Measurements from ENCODE around the gene ANKRD24.
"Not testable (repeated sequence)": the region's sequence is repeated elsewhere in the genome, so short reads cannot be mapped to it uniquely, and the experiment has no call there.

Gene ANKRD24

DNA sequence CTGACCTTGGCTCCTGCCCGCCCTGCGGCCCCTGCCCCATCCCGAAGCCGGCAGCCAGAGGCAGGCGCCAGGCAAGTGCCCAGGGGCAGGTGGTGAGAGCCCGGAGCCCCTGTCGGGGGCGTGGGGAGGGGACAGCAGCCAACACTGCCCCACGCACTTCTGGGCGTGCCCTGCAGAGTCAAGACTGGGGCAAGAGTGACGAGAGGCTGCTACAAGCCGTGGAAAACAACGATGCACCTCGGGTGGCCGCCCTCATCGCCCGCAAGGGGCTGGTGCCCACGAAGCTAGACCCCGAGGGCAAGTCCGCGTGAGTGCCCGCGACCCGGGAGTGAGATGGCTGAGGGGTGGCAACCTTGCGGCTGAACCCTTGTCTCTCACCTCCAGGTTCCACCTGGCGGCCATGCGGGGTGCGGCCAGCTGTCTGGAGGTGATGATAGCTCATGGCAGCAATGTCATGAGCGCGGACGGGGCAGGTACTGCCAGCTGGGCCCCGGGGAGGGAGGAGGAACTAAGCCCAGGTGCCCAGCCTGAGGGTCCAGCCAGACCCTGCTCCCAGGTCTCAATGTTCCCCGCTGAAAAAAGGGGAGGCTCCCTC is 17.3 kb downstream of the ANKRD24 start:
- no peak for DNase-seq

DNA sequence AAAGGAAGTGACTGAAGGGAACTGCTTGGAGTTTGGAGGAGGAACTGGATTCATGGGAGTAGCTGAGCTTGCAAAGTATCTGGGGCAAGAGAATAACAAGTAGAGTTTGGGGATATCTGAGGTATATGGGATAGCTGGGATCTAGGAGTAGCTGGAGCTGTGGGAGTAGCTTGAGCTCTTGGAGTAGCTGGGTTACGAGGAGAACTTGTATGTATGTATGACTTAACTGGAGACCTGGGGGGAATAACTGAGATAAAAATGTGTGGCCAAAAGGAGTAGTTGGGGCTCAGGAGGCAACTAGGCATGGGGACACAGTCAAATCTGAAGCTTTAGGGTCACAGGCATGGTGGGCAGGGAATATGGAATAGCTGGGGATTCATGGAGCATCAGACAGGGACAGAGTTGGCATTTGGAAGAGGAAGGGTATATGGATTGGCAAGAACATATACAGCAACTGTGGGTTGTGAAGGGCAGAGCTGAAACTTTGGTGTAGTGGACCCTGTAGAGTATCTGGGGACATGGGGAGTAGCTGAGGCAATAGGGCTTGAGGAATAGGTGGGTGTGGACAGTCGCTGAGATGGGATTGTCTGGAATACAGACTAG is 18.6 kb downstream of the ANKRD24 start:
- no peak for DNase-seq

DNA sequence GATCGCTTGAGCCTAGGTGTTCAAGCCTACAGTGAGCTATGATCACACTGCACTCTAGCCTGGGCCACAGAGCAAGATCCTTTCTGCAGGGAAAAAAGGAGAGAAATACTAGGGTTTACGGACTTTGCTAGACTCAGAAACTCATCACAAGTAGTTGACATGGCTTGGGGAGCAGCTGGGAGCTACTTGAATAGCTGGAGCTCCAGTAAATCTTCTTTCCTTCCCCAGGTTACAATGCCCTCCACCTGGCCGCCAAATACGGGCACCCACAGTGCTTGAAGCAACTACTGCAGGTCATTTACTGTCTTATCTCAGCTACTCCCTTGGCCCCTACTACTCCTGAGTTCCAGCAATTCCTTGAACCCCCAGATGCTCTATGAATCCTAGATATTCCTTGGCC is 19.3 kb downstream of the ANKRD24 start:
- DNase-seq = no peak

DNA sequence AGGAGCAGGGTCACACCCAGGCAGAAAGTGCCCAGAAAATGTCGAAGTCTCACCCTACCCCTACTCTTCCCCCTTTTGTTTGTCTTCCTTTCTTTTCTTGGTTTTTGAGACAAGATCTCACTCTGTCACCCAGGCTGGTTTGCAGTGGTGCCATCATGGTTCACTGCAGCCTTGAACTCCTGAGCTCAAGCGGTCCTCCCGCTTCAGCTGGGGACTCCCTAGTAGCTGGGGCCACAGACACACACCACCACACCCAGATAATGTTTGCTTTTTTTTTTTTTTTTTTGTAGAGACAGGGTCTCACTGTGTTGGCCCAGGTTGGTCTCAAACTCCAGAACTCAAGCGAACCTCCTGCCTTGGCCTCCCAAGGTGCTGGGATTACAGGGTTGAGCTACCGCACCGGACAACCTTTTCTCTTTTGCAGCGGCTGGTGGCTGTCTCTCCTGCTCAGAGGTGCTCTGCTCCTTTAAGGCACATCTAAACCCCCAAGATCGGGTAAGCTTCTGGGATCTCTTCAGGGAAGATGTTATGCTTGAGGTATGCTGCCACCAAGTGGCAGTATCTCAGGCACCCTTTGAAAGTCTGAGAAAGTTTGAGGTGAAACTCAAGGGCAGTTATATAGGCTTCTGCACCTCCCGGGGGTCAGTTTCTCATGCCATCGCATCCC is 24.5 kb downstream of the ANKRD24 start:
- DNase-seq = no peak

DNA sequence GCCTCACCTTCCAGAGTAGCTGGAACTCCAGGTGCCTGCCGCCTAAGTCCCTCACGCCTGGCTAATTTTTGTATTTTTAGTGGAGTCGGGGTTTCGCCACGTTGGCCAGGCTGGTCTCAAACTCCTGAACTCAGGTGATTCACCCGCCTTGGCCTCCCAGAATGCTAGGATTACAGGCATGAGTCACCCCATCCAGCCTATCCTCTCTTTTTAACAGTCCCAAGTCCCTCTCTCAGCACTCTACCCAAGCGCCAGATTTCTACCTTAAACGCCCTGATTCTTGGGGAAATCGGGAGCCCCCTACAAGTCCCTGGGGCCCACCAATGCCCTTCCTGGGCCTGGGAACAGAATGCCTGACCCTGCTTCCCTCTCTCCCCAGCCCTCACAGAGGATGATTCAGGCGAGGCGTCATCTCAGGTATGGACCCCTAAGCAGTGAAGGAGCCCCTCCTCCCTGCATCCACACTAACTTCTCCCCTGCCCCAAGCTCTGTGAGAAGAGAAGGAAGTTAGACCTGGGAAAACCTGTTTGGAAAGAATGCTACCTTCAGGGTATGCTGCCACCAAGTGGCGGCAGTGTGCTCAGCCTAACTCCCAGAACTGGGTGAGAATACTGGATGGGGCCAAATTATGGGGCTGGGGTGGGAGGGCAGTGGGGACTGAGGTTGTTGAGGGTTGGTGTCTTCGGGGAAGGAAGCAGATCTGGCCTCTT is 26.1 kb downstream of the ANKRD24 start:
- DNase-seq = peak; percentile 17

DNA sequence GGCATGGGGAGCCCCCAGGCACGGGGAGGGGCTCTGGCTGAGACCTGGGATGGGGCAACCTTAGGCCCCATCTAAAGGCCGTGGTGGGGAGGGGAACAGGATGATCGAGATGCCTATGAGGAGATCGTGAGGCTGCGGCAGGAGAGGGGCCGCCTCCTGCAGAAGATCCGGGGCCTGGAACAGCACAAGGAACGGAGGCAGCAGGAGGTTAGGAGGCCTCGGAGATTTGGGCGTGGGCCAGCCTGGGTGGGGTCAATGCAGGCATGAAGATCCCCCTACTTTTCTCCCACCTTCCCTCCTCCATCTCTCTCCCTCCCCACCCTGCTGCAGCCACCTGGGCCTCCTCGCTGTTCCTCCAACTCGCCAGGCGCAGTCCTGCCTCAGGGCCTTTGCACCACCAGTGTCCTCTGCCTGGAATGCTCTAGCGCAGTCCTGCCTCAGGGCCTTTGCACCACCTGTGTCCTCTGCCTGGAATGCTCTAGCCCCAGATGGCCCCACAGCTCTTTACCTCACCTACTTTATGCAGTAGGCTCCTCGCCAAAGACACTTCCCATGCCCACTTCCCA is 27.8 kb downstream of the ANKRD24 start:
- DNase-seq = no peak

DNA sequence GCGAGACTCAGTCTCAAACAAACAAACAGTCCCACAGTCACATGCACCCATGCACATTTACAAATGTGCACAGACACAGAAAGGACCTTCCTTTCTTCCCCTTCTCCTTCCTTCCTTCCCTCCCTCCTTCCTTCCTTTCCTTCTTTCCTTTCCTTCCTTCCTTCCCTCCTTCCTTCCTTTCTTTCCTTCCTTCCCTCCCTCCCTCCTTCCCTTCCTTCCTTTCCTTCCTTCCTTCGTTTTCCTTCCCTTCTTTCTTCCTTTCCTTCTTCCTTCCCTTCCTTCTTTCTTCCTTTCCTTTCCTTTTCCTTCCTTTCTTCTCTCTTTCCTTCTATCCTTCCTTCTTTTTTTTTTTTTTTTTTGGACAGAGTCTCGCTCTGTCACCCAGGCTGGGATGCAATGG is 30.6 kb downstream of the ANKRD24 start:
- DNase-seq = no peak

DNA sequence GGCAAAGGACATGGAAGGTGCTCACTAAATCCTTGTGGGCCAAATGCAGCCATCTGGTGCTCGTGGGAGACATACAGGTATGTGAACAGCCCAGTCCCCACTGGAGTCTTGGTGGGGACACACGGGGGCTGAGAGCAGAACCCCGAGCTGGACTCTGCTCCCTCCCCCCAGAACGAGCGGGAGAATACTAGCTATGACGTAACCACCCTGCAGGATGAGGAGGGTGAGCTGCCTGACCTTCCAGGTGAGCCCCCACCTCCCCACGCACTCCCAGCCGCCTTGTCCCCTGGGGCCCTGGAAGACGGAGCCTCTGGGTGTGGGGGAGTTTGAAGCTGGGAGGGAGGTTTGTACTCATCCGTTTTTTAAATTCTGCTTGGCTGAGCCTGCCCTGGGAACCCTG is 33.3 kb downstream of the ANKRD24 start:
- DNase-seq = no peak

DNA sequence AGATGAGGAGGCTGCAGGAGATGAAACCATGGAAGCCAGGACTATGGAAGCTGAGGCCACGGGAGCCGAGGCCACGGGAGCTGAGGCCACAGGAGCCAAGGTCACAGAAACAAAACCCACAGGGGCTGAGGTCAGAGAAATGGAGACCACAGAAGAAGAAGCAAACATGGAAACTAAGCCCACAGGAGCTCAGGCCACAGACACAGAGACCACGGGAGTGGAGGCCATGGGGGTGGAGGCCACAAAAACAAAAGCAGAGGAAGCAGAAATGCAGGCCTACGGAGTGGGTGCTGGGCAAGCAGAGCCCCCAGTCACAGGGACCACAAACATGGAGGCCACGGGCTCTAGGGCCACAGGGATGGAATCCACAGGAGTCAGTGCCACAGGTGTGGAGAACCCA is 34.4 kb downstream of the ANKRD24 start:
- no peak for DNase-seq

DNA sequence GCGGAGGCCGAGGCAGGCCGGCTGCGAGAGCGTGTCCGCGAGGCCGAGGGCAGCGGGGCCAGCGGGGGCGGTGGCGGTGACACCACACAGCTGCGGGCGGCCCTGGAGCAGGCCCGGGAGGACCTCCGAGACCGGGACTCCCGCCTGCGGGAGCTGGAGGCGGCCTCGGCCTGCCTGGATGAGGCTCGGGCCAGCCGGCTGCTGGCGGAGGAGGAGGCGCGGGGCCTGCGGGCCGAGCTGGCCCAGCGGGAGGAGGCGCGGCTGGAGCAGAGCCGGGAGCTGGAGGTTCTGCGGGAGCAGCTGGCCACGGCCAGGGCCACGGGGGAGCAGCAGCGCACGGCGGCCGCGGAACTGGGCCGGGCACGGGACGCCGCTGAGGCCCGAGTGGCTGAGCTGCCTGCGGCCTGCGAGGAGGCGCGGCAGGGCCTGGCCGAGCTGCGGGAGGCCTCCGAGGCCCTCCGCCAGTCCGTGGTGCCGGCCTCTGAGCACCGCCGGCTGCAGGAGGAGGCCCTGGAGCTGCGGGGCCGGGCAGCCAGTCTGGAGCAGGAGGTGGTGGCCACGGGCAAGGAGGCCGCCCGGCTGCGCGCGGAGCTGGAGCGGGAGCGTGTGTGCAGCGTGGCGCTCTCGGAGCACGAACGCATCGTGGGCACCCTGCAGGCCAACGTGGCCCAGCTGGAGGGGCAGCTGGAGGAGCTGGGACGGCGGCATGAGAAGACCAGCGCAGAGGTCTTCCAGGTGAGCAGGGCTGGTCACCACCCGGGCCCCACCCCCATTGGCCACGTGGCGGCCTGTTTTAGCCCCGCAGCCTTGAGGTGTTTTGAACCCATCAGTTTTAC is 35.2 kb downstream of the ANKRD24 start:
- DNase-seq = no peak

DNA sequence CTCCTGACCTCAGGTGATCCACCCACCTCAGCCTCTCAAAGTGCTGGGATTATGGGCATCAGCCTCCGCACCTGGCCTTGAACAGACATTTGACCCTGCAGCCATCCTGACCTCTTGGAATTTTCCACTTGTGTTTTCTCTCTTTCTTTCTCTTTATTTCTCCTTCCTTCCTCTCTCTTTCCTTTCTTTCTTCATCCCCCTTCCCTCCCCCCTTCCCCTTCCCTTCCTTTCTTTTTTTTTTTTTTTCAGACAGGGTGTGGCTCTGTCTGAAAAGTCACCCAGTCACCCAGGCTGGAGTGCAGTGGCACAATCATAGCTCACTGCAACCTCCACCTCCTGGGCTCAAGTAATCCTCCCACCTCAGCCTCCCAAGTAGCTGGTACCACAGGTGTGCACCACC is 36.0 kb downstream of the ANKRD24 start:
- DNase-seq = not testable (repeated sequence)

DNA sequence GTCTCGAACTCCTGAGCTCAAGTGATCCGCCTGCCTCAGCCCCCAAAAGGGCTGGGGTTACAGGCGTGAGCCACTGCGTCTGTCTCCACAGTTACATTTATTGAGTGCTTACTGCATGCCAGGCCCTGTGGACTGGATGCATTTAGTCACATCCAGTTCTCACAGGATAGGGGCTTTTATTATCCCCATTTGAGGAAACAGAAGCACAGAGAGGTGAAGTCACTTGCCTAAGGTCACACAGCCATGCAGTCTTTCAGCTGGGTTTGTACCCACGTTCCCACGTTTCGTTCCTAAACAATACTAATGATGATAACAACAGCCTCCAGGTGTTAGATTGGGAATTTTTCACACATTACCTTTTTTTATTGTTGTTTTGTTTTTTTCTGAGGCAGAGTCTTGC is 37.7 kb downstream of the ANKRD24 start:
- no peak for DNase-seq

DNA sequence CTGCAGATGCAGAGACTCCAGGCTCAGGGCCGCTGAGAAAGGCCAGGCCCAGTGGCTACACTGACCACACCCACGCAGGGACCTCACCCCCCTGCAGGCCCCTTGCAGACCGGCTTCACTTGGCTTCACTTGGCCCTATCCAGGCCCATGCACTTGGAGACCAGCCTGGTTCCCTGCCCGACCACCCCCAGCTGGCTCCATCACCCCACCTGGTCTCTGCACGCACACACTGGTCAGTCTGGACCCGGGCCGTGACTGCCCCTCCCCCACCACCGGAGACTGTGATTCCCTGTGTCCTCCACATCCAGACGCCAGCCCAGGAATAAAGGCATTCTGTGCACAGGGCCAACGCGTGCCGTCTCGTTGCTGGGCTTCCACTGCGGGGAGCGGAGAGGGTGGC is 42.0 kb downstream of the ANKRD24 start:
- no peak for DNase-seq

DNA sequence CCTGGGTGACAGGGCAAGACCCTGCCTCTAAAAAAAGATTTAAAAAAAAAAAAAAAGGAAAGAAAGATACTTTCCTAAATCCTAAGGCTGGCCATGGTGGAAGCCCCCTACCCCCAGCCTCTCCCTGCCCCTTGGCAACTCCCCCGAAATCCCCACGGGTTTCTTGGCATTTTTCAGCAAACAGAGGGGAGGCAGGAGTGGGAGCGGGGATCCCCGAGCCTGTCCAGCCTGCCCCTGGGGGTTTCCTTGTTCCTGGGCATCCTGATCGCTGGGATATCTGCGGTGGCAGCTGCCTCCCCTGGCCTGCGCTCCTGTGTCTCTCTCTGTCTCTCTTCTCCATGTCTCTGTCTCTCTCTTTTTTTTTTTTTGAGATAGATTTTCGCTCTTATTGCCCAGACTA is 43.4 kb downstream of the ANKRD24 start:
- no peak for DNase-seq

DNA sequence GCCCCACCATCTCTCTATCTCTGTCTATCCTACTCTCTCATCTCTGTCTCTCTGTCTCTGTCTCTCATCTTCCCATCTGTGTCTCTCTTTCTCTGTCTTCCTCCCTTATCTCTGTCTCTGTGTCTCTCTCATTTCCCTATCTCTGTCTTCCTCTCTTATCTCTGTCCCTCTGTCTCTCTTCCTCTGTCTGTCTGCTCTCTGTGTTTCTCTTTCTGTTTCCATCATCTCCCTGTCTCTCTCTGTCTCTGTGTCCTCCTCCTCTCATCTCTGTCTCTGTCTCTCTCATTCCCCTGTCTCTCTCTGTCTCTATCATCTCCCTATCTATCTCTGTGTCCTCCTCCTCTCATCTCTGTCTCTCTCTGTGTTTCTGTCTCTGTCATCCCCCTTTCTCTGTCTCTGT is 45.3 kb downstream of the ANKRD24 start:
- no peak for DNase-seq

DNA sequence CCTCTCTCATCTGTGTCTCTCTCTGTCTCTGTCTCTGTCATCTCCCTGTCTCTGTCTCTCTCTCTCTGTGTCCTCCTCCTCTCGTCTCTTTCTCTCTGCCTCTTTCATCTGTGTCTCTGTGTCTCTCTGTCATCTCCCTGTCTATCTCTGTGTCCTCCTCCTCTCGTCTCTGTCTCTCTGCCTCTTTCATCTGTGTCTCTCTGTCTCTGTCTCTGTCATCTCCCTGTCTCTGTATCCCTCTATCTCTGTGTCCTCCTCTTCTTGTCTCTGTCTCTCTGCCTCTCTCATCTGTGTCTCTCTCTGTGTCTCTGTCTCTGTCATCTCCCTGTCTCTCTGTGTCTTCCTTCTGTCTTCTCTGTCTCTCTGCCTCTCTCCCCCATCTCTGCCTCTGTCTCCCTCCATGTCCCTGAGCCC is 46.3 kb downstream of the ANKRD24 start:
- DNase-seq = no peak

DNA sequence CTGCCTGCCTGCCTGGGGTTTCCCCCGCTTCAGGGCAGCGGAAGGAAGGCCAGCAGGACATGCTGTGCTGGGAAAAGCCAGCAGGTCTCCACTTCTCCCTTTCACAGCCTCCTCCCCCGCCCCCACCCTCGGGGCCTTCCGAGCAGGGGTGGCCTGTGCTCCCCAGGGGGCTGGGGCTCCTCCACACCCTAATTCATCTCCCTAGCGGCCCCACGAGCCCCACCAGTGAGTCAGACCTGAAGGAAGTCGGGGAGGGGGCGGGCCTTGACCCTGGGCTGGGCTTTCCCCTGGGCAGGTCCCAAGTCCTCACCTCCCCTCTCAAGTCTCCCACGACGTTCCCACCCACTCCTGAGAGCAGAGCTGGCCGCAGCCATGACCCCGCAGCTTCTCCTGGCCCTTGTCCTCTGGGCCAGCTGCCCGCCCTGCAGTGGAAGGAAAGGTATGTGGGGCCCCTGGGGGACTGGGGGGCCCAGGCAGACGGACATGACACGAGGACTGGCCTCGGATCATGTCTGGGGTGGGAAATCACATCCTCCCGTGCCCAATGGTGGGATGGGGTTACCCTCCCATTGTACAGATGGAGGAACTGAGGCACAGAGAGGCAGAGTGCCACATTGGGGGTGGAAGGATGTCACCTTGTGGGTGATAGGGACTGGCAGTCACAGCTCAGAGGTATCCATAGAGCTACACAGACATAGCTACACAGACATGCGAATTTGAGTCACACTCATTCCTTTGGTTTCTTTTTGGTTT is 46.9 kb downstream of the ANKRD24 start, which contains the start of gene EBI3:
EBI3 (plus strand) TSS at position 345 of the 753 bp plus-strand sequence; CDS start at position 373, 28 bp downstream.
- peak; percentile 50 for DNase-seq

DNA sequence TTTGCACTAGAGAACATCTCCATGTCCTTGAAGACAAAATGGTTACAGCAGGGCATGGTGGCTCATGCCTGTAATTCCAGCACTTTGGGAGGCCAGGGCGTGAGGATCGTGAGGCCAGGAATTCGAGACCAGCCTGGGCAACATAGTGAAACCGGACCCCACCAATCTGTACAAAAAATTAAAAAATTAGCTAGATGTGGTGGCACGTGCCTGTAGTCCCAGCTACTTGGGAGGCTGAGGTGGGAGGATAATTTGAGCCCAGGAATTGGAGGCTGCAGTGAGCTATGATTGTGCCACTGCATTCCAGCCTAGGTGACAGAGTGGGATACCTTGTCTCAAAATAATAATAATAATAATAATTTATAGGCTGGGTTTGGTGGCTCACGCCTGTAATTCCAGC is 47.7 kb downstream of the ANKRD24 start:
- not testable (repeated sequence) for DNase-seq

DNA sequence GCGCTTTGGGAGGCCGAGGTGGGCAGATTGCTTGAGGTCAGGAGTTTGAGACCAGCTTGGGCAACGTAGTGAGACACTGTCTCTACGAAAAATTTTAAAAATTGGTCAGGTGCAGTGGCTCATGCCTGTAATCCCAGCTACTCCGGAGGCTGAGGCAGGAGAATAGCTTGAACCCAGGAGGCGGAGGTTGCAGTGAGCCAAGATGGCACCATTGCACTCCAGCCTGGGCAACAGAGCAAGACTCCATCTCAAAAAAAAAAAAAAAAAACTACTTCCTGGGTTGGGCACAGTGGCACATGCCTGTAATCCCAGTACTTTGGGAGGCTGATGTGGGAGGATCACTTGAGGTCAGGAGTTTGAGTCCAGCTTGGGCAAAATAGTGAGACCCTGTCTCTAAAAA is 49.0 kb downstream of the ANKRD24 start:
- DNase-seq = not testable (repeated sequence)

DNA sequence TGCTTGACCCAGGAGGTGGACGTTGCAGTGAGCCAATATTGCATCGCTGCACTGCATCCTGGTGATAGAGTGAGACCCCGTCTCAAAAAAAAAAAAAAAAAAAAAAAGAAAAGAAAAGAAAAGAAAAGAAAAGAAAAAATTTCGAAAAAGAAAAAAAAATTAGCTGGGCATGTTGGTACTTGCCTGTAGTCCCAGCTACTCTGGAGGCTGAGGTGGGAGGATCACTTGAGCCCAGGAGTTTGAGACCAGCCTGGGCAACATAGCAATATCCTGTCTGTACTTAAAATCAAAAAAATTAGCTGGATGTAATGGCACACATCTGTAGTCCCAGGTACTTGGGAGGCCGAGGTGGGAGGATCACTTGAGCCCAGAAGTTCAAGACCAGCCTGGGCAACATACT is 49.6 kb downstream of the ANKRD24 start:
- not testable (repeated sequence) for DNase-seq

DNA sequence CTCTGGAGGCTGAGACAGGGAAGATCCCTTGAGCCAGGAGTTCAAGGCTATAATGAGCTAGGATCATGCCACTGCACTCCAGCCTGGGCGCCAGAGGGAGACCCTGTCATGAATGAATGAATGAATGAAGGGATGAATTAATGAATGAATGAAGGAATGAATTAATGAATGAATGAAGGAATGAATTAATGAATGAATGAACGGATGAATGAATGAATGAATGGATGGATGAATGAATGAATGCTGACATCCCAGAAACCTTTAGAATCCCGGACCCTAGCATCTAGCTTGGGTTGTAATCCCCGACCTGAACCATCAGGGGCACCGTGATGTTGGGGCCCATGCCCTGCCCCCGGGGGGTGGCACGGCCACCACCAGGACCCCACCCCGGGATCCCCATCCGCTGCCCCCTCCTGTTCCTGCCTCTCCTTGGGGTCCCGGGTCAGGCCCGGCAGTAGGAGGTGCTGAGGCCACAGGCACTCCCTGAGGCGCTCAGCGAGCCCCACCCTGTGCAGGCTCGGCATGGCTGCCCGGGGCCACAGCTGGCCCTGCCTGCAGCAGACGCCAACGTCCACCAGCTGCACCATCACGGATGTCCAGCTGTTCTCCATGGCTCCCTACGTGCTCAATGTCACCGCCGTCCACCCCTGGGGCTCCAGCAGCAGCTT is 50.3 kb downstream of the ANKRD24 start:
- no peak for DNase-seq

All from fibroblast of upper back skin (primary cell).